Measurements from ENCODE around the gene CD300E. TPM values are rescaled to one million over a fixed set of nuclear protein-coding genes. Genes with fewer than 3 reads are reported as not detected.

CD300E gene, protein sequence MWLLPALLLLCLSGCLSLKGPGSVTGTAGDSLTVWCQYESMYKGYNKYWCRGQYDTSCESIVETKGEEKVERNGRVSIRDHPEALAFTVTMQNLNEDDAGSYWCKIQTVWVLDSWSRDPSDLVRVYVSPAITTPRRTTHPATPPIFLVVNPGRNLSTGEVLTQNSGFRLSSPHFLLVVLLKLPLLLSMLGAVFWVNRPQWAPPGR
- not detected in 2 replicates for total RNA-seq

GRCh38 chr17:74623693-74624093 is at the start of gene CD300E:
CD300E (minus strand) TSS chr17:74623738; CDS start chr17:74623621, 117 bp downstream.
- no peaks in the 10 kb centered on the region for H3K36me3 Mint-ChIP-seq (ENCODE audit: low read depth)
- H3K27me3 Mint-ChIP-seq = peaks cover 63% of the 10 kb centered on the region
- peaks cover 3% of the 10 kb centered on the region for H3K9me3 Mint-ChIP-seq
- intact Hi-C loops (cut with micrococcal nuclease) = no loop called here
- H3K27ac Mint-ChIP-seq = no peak within 1 kb of the TSS
- no peak within 1 kb of the TSS for H3K4me3 Mint-ChIP-seq
- H3K4me1 Mint-ChIP-seq = no peaks in the 10 kb centered on the region
- DNase-seq = no peak

DNA sequence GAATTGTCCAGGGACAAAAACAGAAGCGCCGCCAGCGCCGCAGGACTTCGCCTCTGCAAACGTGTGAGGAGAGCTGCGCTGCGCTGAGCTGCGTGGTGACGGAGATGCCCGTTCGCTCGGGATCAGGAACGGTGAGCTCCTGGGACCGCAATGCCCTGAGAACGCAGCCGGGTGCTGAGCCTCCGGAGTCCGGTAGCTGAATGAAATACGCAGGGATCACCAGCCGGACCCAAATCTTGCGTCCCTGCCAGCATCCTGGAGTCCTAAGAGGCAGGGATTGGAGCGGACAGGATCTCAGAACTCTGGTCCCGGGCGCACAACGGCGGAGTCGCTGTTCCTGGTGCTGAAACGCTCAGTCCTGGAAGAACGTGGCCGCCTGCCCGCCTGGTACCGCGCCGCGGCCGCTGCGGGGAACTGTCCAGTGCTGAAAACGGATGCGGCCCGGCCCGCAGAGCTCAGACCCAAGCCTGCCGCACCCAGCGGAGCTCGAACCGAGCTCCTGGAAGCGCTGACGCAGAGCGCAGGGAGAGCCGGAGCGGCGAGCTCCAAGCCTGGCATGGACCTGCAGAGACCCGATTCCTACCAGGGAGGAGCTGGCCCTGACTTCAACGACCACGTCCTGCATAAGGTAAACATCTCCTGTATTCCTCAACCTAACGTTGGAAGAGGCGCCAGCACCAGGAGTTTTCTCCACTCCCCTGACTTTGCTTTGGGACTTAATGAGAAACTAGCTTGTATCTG is 47.7 kb upstream of the CD300E start:
- Mint-ChIP-seq H3K27me3 (peaks cover 60% of the 10 kb centered on the region), H3K27ac (no peak overlapping the region), H3K36me3 (ENCODE audit: low read depth) (no peaks in the 10 kb centered on the region), H3K4me3 (no peak overlapping the region), H3K9me3 (peaks cover 3% of the 10 kb centered on the region), H3K4me1 (no peaks in the 10 kb centered on the region)
- peak; percentile 93 for DNase-seq
- intact Hi-C loops (cut with micrococcal nuclease) = no loop called here

DNA sequence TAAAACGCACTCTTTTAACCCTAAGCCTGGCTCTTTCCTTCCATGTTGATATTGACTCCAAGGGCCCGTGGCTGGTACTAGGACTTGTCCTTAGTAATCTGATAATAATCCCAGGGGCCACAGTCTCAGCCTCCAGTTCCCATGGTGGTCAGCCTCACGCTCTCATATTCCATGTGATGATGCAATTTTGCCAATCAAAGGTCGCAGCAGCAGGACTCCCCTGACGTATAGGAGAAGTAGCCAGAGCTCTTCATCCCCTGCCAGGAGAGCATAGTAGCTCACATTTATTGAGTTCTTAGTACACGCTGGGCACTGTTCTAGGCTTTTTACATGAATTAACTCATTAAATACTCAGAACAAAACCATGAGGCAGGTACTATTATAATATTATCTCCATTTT is 46.8 kb upstream of the CD300E start:
- Mint-ChIP-seq H3K4me3 (no peak overlapping the region), H3K4me1 (no peaks in the 10 kb centered on the region), H3K27me3 (peaks cover 58% of the 10 kb centered on the region), H3K27ac (no peak overlapping the region), H3K9me3 (peaks cover 3% of the 10 kb centered on the region), H3K36me3 (ENCODE audit: low read depth) (no peaks in the 10 kb centered on the region)
- intact Hi-C loops (cut with micrococcal nuclease) = no loop called here
- DNase-seq = no peak

DNA sequence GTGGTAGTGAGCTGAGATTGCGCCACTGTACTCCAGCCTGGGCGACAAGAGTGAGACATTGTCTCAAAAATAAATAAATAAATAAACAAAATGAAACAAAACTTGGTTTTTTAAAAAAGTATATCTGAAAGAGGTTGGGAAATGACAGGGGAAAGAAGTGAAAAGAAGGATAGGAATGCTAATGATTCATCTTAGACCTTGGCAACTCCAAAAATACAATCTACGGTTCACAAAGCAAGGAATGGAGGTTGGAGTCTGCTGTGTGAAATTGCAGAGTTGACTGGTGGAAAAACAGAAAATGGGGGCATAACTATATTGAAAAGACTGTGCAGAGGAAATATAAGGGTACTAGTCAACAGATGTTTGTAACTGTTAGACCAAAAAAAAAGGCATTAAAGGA is 40.0 kb upstream of the CD300E start:
- Mint-ChIP-seq H3K4me3 (no peak overlapping the region), H3K36me3 (ENCODE audit: low read depth) (no peaks in the 10 kb centered on the region), H3K27me3 (peaks cover 56% of the 10 kb centered on the region), H3K9me3 (no peaks in the 10 kb centered on the region), H3K4me1 (no peaks in the 10 kb centered on the region), H3K27ac (no peak overlapping the region)
- intact Hi-C loops (cut with micrococcal nuclease) = no loop called here
- no peak for DNase-seq

GRCh38 chr17:74659889-74660288 is 36.4 kb upstream of the CD300E start:
- no peaks in the 10 kb centered on the region for H3K36me3 Mint-ChIP-seq (ENCODE audit: low read depth)
- H3K9me3 Mint-ChIP-seq = no peaks in the 10 kb centered on the region
- no peak overlapping the region for H3K4me3 Mint-ChIP-seq
- peaks cover 46% of the 10 kb centered on the region for H3K27me3 Mint-ChIP-seq
- no peak overlapping the region for H3K27ac Mint-ChIP-seq
- intact Hi-C loops (cut with micrococcal nuclease) = no loop called here
- H3K4me1 Mint-ChIP-seq = peaks cover 7% of the 10 kb centered on the region
- no peak for DNase-seq

GRCh38 chr17:74658620-74659019 is 35.1 kb upstream of the CD300E start:
- H3K36me3 Mint-ChIP-seq (ENCODE audit: low read depth) = no peaks in the 10 kb centered on the region
- H3K27ac Mint-ChIP-seq = no peak overlapping the region
- H3K27me3 Mint-ChIP-seq = peaks cover 43% of the 10 kb centered on the region
- H3K4me1 Mint-ChIP-seq = peaks cover 7% of the 10 kb centered on the region
- H3K9me3 Mint-ChIP-seq = no peaks in the 10 kb centered on the region
- intact Hi-C loops (cut with micrococcal nuclease) = no loop called here
- H3K4me3 Mint-ChIP-seq = no peak overlapping the region
- DNase-seq = no peak

GRCh38 chr17:74654742-74655141 is 31.2 kb upstream of the CD300E start:
- Mint-ChIP-seq H3K4me3 (no peak overlapping the region), H3K27ac (no peak overlapping the region), H3K36me3 (ENCODE audit: low read depth) (no peaks in the 10 kb centered on the region), H3K9me3 (no peaks in the 10 kb centered on the region), H3K4me1 (peaks cover 7% of the 10 kb centered on the region), H3K27me3 (peaks cover 49% of the 10 kb centered on the region)
- intact Hi-C loops (cut with micrococcal nuclease) = no loop called here
- no peak for DNase-seq

- peaks cover under 1% of the 10 kb centered on the region for H3K4me1 Mint-ChIP-seq
- intact Hi-C loops (cut with micrococcal nuclease) = no loop called here
- no peaks in the 10 kb centered on the region for H3K9me3 Mint-ChIP-seq
- H3K4me3 Mint-ChIP-seq = no peak overlapping the region
- H3K36me3 Mint-ChIP-seq (ENCODE audit: low read depth) = no peaks in the 10 kb centered on the region
- peaks cover 49% of the 10 kb centered on the region for H3K27me3 Mint-ChIP-seq
- no peak for DNase-seq
- H3K27ac Mint-ChIP-seq = no peak overlapping the region
These were observed 28.5 kb upstream of the CD300E start for GRCh38 chr17:74652020-74652419.

GRCh38 chr17:74649909-74650308 is 26.4 kb upstream of the CD300E start:
- H3K27me3 Mint-ChIP-seq = peaks cover 53% of the 10 kb centered on the region
- no peaks in the 10 kb centered on the region for H3K9me3 Mint-ChIP-seq
- no peak overlapping the region for H3K4me3 Mint-ChIP-seq
- no peak overlapping the region for H3K27ac Mint-ChIP-seq
- H3K36me3 Mint-ChIP-seq (ENCODE audit: low read depth) = no peaks in the 10 kb centered on the region
- DNase-seq = no peak
- H3K4me1 Mint-ChIP-seq = no peaks in the 10 kb centered on the region
- intact Hi-C loops (cut with micrococcal nuclease) = loop anchor here (5.0 kb wide), 1 partner anchor 83 kb away; the partner anchor contains the start of gene CD300H

- Mint-ChIP-seq H3K9me3 (no peaks in the 10 kb centered on the region), H3K36me3 (ENCODE audit: low read depth) (no peaks in the 10 kb centered on the region), H3K4me3 (no peak overlapping the region), H3K4me1 (no peaks in the 10 kb centered on the region), H3K27ac (no peak overlapping the region), H3K27me3 (peaks cover 57% of the 10 kb centered on the region)
- intact Hi-C loops (cut with micrococcal nuclease) = loop anchor here (5.0 kb wide), 1 partner anchor 81 kb away; the partner anchor contains the start of gene CD300H
- no peak for DNase-seq
These were observed 24.5 kb upstream of the CD300E start for GRCh38 chr17:74647871-74648672.

DNA sequence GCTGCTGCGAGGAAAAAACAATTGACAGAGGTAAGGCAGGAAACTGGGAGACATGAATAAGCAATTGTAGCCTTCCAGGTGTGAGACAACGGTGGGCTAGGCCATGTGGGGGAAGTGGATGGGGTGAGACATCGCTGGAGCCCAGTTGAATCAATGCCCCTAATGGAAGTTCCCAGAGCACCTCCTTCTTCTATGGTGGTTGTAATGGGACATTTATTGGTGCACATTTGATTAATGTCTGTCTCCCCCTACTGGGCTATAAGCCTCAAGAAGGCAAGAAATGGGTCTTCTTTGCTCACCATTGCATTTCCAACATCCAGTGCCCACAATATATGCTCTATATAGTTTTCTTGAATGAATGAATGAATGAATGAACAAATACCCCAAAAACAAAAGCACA is 22.7 kb upstream of the CD300E start:
- H3K27me3 Mint-ChIP-seq = peaks cover 61% of the 10 kb centered on the region
- intact Hi-C loops (cut with micrococcal nuclease) = loop anchor here (5.0 kb wide), 1 partner anchor 79 kb away; the partner anchor contains the start of gene CD300H

DNA sequence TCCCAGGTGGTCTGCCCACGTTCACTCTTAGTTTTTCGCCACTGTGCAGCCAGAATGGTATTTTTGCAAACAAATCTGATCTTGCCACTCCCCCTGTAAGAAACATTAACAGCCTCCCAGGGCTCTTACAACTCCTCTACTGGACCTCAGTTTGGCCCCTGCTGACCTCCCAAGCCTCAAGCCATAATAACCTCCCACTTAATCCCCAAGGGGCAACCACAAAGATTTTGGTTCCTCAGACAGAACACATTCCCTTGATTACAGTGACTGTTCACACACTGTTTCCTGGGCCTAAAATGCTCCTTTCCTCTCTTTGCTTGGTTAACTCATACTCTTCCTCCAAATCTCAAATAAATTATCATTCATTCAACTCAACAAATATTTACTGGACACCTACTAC is 21.5 kb upstream of the CD300E start:
- no peak for DNase-seq
- Mint-ChIP-seq H3K4me3 (no peak overlapping the region), H3K27ac (no peak overlapping the region), H3K4me1 (peaks cover 5% of the 10 kb centered on the region), H3K36me3 (ENCODE audit: low read depth) (no peaks in the 10 kb centered on the region), H3K9me3 (no peaks in the 10 kb centered on the region), H3K27me3 (peaks cover 60% of the 10 kb centered on the region)
- intact Hi-C loops (cut with micrococcal nuclease) = loop anchor here (5.0 kb wide), 1 partner anchor 78 kb away; the partner anchor contains the start of gene CD300H

More for the DNA sequence above, 22.7 kb upstream of the CD300E start:
- Mint-ChIP-seq H3K4me3 (no peak overlapping the region), H3K4me1 (peaks cover 3% of the 10 kb centered on the region), H3K27ac (no peak overlapping the region), H3K36me3 (ENCODE audit: low read depth) (no peaks in the 10 kb centered on the region), H3K9me3 (no peaks in the 10 kb centered on the region)
- no peak for DNase-seq

GRCh38 chr17:74644419-74644818 is 20.9 kb upstream of the CD300E start:
- intact Hi-C loops (cut with micrococcal nuclease) = no loop called here
- DNase-seq = no peak
- peaks cover 10% of the 10 kb centered on the region for H3K4me1 Mint-ChIP-seq
- H3K9me3 Mint-ChIP-seq = no peaks in the 10 kb centered on the region
- H3K27ac Mint-ChIP-seq = no peak overlapping the region
- no peaks in the 10 kb centered on the region for H3K36me3 Mint-ChIP-seq (ENCODE audit: low read depth)
- H3K4me3 Mint-ChIP-seq = no peak overlapping the region
- H3K27me3 Mint-ChIP-seq = peaks cover 57% of the 10 kb centered on the region

DNA sequence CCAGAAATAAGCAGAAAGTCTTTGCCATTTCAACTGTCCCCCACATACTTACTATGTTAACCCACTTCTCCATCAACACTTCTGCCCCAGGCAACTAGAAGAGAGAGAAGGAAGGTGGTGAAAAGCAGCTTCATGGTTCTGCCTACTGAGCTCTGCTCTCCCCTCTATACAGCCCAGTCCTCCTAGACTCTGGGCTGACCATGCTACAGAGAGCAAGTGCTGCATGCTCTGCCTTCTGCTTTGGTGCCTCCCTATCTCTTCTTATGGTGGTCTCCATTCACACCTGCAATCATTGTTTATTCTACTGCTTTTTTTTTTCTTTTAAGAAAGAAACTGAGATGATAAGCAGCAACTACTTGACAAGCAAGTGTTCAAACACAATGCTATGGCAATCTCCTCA is 20.3 kb upstream of the CD300E start:
- Mint-ChIP-seq H3K27ac (no peak overlapping the region), H3K27me3 (peaks cover 57% of the 10 kb centered on the region), H3K36me3 (ENCODE audit: low read depth) (no peaks in the 10 kb centered on the region), H3K4me1 (peaks cover 13% of the 10 kb centered on the region), H3K4me3 (no peak overlapping the region), H3K9me3 (no peaks in the 10 kb centered on the region)
- intact Hi-C loops (cut with micrococcal nuclease) = no loop called here
- no peak for DNase-seq

Data from activated CD4-positive, alpha-beta T cell treated with anti-CD3 and anti-CD28 coated beads, Interleukin-2, amount 10 ng/mL, durations not matched to agents 24 days and 14 days (primary cell).